ENCODE results near the gene FOXL2. TPM values are rescaled to one million over a fixed set of nuclear protein-coding genes. Genes with fewer than 3 reads are reported as not detected.
A peak's percentile ranks its signal among the peaks of the same experiment; 100 is the strongest.

The FOXL2 gene
- total and polyA plus RNA-seq, 9 of the 15 experiments (the other 6 are each of a cell fraction or from before 2014, with no cell fraction given) = 0.27 to 22.1 (median 3.2) TPM

GRCh38 chr3:138945709-138946662 is 951 bp downstream of the FOXL2 start (continued):
- TF ChIP-seq ARID4B (CRISPR knock-in tag; IDR thresholded peaks at IDR 0.05) = no peak; the same call in 1 of the 2 replicates
- no peak for TF ChIP-seq CLOCK (CRISPR knock-in tag; IDR thresholded peaks at IDR 0.05; ENCODE audit: borderline replicate concordance)
- TF ChIP-seq ZBTB7A (IDR thresholded peaks at IDR 0.05; ENCODE audit: borderline replicate concordance, control insufficient read depth, low read depth, low read length) = no peak; the same call in 1 of the 2 replicates
- no peak for TF ChIP-seq SRSF9 (IDR thresholded peaks at IDR 0.05; ENCODE audit: borderline replicate concordance, low read depth, low read length)
- TF ChIP-seq SREBF1 (IDR thresholded peaks at IDR 0.05; ENCODE audit: borderline replicate concordance, low read depth, low read length) = no peak
- no peak for TF ChIP-seq TCF7L2 (IDR thresholded peaks at IDR 0.05; ENCODE audit: low read depth, low read length)
- no peak for TF ChIP-seq HDAC3 (IDR thresholded peaks at IDR 0.05; ENCODE audit: borderline replicate concordance, partially characterized antibody)
- TF ChIP-seq ZBTB2 (IDR thresholded peaks at IDR 0.05) = no peak
- no peak for TF ChIP-seq ELK1 (CRISPR knock-in tag; IDR thresholded peaks at IDR 0.05)
- peak; percentile 58 for TF ChIP-seq HMGN3 (IDR thresholded peaks at IDR 0.05; ENCODE audit: borderline replicate concordance, extremely low read depth, insufficient read length, low read depth, low read length)
- no peak for TF ChIP-seq SOX6 (IDR thresholded peaks at IDR 0.05)
- no peak; the same call in none of the 2 replicates for TF ChIP-seq SMAD4 (CRISPR knock-in tag; conservative IDR thresholded peaks at IDR 0.05)
- TF ChIP-seq SAFB (IDR thresholded peaks at IDR 0.05; ENCODE audit: borderline replicate concordance, low read depth, low read length) = no peak
- no peak for TF ChIP-seq ESRRB (CRISPR knock-in tag; IDR thresholded peaks at IDR 0.05; ENCODE audit: borderline replicate concordance)
- no peak for TF ChIP-seq ZNF121 (CRISPR knock-in tag; conservative IDR thresholded peaks at IDR 0.05)
- no peak for TF ChIP-seq TRIM24 (IDR thresholded peaks at IDR 0.05)
